Muscle of back (tissue), 11 donors: Measurements from ENCODE around the gene PBLD. TPM values are rescaled to one million over a fixed set of nuclear protein-coding genes. Genes with fewer than 3 reads are reported as not detected.
A peak's percentile ranks its signal among the peaks of the same experiment; 100 is the strongest.
"Not testable (repeated sequence)": the region's sequence is repeated elsewhere in the genome, so short reads cannot be mapped to it uniquely, and the experiment has no call there.

Experiments used
- DNase-seq, 3 donors: peaks; one replicate each; pipeline versions ENCODE4 v3.0.0 to v3.0.0-alpha.2; 2013
- polyA plus RNA-seq, 10 donors: library from polyadenylated mRNA; unstranded; fragments of 120-200 nt; gene quantifications; one replicate each; pipeline ENCODE4 v1.2.1, GENCODE V29; 2013; ENCODE audit not compliant: insufficient read length in 10 of 10

The PBLD gene
- polyA plus RNA-seq, 10 donors = 3.8 to 10.0 (median 6.9) TPM

- peak; percentile 98 to 100 (median 100) for DNase-seq
These were observed 1.1 kb downstream of the PBLD start, which contains the start of gene HNRNPH3 for GRCh38 chr10:68331455-68332258. HNRNPH3 (plus strand) TSS chr10:68332064; CDS start chr10:68337222, 5,158 bp downstream.

- DNase-seq = no peak
These were observed 1.8 kb downstream of the PBLD start for GRCh38 chr10:68330852-68331454.

- peak in 1 of 3 donors; percentile 11 for DNase-seq
These were observed 3.2 kb downstream of the PBLD start for GRCh38 chr10:68329506-68329861.

- peak; percentile 57 to 84 (median 59) for DNase-seq
These were observed 4.6 kb downstream of the PBLD start for GRCh38 chr10:68327889-68328786.

- DNase-seq = not testable (repeated sequence)
These were observed 8.3 kb downstream of the PBLD start for GRCh38 chr10:68324396-68324795.

GRCh38 chr10:68318331-68319059 lies 14.2 kb downstream of the PBLD start:
- DNase-seq = no peak

- no peak for DNase-seq
These were observed 17.1 kb downstream of the PBLD start for GRCh38 chr10:68315582-68315981.

GRCh38 chr10:68314930-68315329 lies 17.8 kb downstream of the PBLD start:
- not testable (repeated sequence) for DNase-seq

GRCh38 chr10:68310531-68310930 lies 22.2 kb downstream of the PBLD start:
- DNase-seq = no peak

GRCh38 chr10:68305854-68306253 lies 26.9 kb downstream of the PBLD start:
- no peak for DNase-seq

GRCh38 chr10:68303849-68304412 lies 28.8 kb downstream of the PBLD start:
- no peak for DNase-seq

- DNase-seq = no peak
These were observed 29.9 kb downstream of the PBLD start for GRCh38 chr10:68302871-68303270.

- DNase-seq = no peak
These were observed 30.3 kb downstream of the PBLD start for GRCh38 chr10:68302503-68302823.

- peak; percentile 43 to 65 (median 46) for DNase-seq
These were observed 30.8 kb downstream of the PBLD start for GRCh38 chr10:68301790-68302502.

- DNase-seq = no peak
These were observed 31.4 kb downstream of the PBLD start for GRCh38 chr10:68301301-68301700.

GRCh38 chr10:68296843-68297663 lies 35.7 kb downstream of the PBLD start:
- DNase-seq = peak in 2 of 3 donors; percentile 32 to 55

- no peak for DNase-seq
These were observed 42.0 kb downstream of the PBLD start for GRCh38 chr10:68290736-68291135.

- no peak for DNase-seq
These were observed 44.0 kb downstream of the PBLD start for GRCh38 chr10:68288717-68289116.
